ENCODE data around the gene DNAH2.
A peak's percentile ranks its signal among the peaks of the same experiment; 100 is the strongest.

DNAH2 gene

DNA sequence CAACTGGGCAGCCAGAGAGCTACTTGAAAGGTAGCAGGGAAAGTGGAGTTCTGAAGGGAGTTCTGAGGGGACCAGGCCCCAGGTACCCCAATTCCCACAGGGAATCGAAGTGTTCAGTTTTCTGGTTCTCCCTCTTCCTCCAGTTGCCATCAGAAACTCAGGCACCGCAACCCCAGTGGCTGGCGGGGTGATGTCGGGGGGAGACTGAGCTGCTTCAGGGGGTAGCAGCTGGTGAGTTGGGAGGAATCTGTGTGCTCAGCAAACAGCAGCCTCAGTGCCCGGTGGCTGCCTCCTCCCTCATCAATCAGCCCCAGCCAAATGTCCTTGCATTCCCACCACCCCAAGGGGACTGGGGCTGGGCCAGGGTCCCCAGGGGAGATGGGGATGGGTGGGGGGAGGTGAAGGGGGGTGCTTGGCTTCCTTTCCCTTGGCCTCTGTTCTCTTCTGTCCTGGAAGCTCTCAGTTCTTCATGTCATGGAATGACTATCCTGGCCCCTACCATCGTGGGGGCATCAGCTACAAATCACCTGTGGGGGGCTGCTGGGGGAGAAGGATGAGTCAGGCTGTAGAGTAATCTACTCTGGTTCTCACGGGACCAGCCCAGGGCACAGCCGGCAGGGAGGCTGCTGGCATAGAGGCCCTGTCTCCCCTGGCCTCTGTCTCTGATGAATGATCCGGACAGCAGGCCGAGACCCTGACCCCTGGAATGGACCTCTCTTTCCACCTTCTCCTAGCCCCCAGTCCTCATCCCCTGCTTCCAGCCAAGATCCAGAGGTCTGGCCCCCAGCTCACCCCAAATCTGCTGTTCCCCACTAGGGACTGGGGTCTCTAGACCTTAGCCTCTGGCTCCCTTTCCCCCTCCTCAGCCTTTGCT lies 2.6 kb upstream of the DNAH2 start:
- no peak for DNase-seq (ENCODE audit: low read depth)
- TF ChIP-seq, protein P1, sequence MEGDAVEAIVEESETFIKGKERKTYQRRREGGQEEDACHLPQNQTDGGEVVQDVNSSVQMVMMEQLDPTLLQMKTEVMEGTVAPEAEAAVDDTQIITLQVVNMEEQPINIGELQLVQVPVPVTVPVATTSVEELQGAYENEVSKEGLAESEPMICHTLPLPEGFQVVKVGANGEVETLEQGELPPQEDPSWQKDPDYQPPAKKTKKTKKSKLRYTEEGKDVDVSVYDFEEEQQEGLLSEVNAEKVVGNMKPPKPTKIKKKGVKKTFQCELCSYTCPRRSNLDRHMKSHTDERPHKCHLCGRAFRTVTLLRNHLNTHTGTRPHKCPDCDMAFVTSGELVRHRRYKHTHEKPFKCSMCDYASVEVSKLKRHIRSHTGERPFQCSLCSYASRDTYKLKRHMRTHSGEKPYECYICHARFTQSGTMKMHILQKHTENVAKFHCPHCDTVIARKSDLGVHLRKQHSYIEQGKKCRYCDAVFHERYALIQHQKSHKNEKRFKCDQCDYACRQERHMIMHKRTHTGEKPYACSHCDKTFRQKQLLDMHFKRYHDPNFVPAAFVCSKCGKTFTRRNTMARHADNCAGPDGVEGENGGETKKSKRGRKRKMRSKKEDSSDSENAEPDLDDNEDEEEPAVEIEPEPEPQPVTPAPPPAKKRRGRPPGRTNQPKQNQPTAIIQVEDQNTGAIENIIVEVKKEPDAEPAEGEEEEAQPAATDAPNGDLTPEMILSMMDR (IDR thresholded peaks at IDR 0.05; ENCODE audit: low read length, missing control alignments), result no peak
- no peak overlapping the region for H3K4me3 ChIP-seq (replicated peaks; ENCODE audit: low read depth, low read length)

DNA sequence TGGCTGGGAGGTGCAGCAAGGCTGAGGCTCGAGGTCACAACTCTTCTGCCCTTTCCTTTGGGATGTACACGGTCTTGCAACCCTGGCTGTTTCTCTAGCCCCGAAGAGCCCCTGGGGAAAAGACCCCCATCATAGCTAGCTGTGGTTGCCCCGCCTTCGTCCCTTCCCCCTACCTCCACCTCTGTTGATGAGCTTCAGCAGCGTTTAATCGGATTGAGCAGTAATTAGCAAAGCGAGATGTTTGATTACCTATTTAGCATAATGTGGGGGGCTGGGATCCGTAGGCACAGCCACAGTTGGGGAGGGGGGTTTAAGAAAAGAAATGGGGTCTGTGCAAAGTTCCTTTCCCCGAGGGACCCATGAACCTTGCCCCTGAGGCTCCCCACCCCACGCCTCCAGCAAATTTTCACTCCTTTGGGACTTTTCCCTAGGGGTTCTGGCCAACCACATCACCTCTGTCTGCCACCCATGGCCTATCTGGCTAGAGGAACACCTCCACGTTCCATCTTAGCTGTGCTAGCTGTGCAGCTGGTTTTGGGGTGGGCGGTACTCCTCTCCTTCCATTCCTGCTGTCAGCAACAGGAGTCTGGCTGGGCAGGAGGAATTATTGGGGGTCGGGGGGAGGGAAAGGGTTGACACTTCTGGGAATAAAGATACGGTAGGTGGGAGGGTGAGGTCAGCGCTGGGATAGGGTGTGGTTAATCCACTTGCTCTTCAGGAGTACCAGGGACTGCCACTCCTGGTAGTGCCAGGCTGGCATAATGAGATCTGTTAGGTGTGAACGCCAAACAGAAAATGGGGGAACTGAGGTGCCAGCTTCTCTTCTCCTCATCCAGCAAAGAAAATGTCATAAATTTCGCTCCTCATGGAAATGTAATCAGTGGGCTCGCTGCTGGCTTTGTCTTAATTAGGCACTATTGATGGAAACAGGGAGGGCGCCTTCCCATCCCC lies 1.3 kb upstream of the DNAH2 start:
- peak overlapping the region; percentile 70 for H3K4me3 ChIP-seq (replicated peaks; ENCODE audit: low read depth, low read length)
- no peak for DNase-seq (ENCODE audit: low read depth)
- TF ChIP-seq, protein P1 (IDR thresholded peaks at IDR 0.05; ENCODE audit: low read length, missing control alignments), result no peak

DNA sequence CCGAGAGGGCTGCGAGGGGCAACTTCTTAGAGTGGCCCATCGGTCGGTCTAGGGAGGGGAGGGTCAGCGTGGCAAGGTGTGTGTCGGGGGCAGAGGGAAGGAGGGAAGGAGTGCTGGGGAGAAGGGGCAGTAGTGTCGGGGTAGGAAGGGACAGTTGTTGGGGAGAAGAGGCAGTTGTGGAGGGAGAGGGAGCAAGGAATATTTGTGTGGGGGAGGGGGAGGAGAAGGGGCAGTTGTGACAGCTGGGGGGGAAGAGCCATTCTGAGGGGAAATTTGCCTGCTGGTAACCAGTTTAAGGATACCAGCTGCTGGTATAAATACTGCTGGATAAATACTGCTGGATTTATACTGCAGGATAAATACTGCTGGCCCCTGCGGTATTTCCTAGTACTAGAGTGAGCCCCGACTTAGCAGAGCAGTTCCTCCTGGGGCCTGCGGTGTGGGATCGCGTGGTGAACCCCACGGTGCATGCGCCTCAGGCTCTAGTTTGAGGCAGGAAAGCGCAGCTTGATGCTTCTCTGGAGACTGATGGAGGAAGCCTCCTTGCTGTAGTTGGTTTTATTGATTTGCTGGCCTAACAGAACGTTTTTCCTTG lies 309 bp downstream of the DNAH2 start:
- peak overlapping the region; percentile 70 for H3K4me3 ChIP-seq (replicated peaks; ENCODE audit: low read depth, low read length)
- TF ChIP-seq, protein P1 (IDR thresholded peaks at IDR 0.05; ENCODE audit: low read length, missing control alignments), result no peak
- peak; percentile 17 for DNase-seq (ENCODE audit: low read depth)

DNA sequence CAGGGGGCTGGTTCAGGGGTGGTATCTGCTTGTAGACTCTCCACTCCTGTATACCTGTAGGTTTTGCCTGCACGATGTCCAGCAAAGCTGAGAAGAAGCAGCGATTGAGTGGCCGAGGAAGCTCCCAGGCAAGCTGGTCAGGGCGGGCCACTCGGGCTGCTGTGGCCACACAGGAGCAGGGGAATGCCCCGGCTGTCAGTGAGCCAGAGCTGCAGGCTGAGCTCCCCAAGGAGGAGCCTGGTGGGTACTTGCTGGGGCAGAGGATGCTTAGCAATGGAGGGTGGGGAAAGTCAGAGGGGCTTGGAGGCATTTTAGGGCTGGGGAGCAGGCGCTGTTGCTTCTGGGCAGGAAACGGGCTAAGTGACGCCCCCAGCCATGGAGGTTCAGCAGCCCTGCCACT lies 2.1 kb downstream of the DNAH2 start:
- no peak for DNase-seq (ENCODE audit: low read depth)
- TF ChIP-seq, protein P1 (IDR thresholded peaks at IDR 0.05; ENCODE audit: low read length, missing control alignments), result no peak
- no peak overlapping the region for H3K4me3 ChIP-seq (replicated peaks; ENCODE audit: low read depth, low read length)

DNA sequence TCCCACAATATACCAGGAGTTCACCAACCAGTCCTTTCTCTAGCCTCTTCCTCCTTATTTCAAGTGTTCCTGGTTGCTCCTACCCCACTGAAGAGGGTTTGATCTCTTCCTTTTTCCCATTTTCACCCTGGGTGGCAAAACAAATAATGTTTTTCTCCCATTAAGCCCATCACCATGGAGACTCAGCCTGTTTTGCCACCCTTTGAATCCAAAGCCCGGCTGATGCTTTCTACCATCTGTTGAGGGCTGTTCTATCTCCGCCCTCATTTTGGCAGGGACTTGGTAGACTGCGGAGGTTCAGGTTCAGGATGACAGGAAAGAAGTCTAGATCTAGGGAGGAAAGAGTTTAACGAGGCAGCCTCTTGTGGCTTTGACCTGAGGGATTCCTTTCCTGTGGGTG lies 2.6 kb downstream of the DNAH2 start:
- TF ChIP-seq, protein P1 (IDR thresholded peaks at IDR 0.05; ENCODE audit: low read length, missing control alignments), result no peak
- DNase-seq (ENCODE audit: low read depth), result no peak
- no peak overlapping the region for H3K4me3 ChIP-seq (replicated peaks; ENCODE audit: low read depth, low read length)

DNA sequence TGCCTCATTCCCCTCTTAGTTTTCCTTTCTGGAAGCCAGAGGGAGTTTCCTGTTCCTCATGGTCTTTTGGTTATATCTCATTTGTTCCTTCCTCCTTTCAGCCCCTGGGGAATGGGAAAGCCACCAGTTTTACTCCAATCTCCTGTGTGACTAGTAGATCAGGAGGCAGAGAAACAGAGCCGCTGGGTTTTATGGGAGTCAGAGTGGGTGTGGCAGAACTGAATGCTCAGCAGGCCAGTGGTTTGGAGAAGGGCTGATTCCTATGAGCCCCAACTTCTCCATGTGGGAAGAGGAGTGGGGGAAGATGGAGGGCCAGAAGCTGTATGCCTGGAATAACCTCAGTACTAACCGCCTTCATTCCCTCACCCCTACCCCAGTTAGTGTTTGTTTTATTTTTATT lies 4.1 kb downstream of the DNAH2 start:
- DNase-seq (ENCODE audit: low read depth), result no peak
- TF ChIP-seq, protein P1 (IDR thresholded peaks at IDR 0.05; ENCODE audit: low read length, missing control alignments), result no peak
- H3K4me3 ChIP-seq (replicated peaks; ENCODE audit: low read depth, low read length), result no peak overlapping the region
